T-helper 17 cell (primary cell): ENCODE results near the gene LEMD2. TPM values are rescaled to one million over a fixed set of nuclear protein-coding genes. Genes with fewer than 3 reads are reported as not detected.

Source experiments
- ATAC-seq: fragments of 150-1000 bp; cut with Tn5 transposase; 2 replicates; pipeline ENCODE4 v1.10.0; 2021; ENCODE audit warnings: mild to moderate bottlenecking, moderate library complexity
- DNase-seq, 3 donors: peaks; one replicate each; pipeline versions ENCODE4 v3.0.0 to v3.0.0-alpha.2; 2020 to 2021
- H3K9me3 ChIP-seq: one replicate; pipeline ENCODE4 v1.7.0; 2013; ENCODE audit warnings: low read length, mild to moderate bottlenecking; ENCODE audit not compliant: control insufficient read depth, poor library complexity, severe bottlenecking
- H3K27ac Mint-ChIP-seq: one replicate; pipeline ENCODE4 v1.8.0; 2022; ENCODE audit warnings: mild to moderate bottlenecking, moderate library complexity, mixed read lengths
- H3K27me3 Mint-ChIP-seq: one replicate; pipeline ENCODE4 v1.8.0; 2022; ENCODE audit warnings: mixed read lengths
- H3K36me3 Mint-ChIP-seq: one replicate; pipeline ENCODE4 v1.8.0; 2022; ENCODE audit warnings: low read depth, mixed read lengths
- H3K4me1 Mint-ChIP-seq: one replicate; pipeline ENCODE4 v1.8.0; 2022; ENCODE audit warnings: mild to moderate bottlenecking, mixed read lengths
- H3K4me3 Mint-ChIP-seq: one replicate; pipeline ENCODE4 v1.8.0; 2022; ENCODE audit warnings: mild to moderate bottlenecking, moderate library complexity, mixed read lengths
- total RNA-seq, 4 donors: library from RNA in 2 of 4; stranded (reverse) in 2 of 4; gene quantifications; one replicate each; pipeline ENCODE4 v1.2.3 and lab custom pipeline; 2022 to 2026

LEMD2 gene
- total RNA-seq, 2 donors from 2014 or later: 101 to 120 TPM

DNA sequence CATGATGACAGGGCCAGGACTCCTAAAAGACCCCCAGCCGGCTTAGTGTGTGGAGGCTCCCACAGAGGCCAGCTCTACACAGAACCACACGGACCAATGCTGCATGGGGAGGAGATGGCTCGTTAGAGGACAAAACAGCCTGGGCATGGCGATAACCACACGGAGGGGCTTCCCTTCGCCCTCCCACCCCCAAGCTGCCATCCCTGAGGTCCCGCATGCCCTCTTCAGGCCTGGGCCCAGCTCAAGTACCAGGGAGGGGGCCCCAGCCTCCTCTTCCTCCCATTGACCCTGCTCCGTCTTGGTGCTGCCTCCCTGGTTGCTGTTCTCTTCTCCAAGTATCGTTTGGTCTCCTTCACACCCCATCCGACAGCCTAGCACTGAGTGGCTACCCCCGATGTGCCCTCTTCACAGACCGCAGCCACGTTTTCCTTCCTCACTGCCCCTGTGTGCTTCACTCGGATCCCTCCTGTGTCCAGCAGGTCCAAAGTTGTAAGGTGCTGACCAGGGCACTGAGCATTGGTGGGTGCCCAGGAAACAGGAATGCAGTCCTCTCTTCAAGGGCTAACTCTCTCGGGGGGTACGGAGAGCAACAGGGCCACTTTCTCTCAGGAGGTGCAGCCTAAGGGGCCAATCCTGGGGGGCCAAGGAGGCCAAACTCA lies 24.4 kb upstream of the LEMD2 start:
- no peak for ATAC-seq
- Mint-ChIP-seq H3K4me3 (no peak overlapping the region), H3K4me1 (peaks cover 3% of the 10 kb centered on the region), H3K36me3 (peaks cover 3% of the 10 kb centered on the region), H3K27ac (no peak overlapping the region), H3K27me3 (peaks cover 63% of the 10 kb centered on the region)
- no peak for DNase-seq
- no peaks in the 10 kb centered on the region for H3K9me3 ChIP-seq

DNA sequence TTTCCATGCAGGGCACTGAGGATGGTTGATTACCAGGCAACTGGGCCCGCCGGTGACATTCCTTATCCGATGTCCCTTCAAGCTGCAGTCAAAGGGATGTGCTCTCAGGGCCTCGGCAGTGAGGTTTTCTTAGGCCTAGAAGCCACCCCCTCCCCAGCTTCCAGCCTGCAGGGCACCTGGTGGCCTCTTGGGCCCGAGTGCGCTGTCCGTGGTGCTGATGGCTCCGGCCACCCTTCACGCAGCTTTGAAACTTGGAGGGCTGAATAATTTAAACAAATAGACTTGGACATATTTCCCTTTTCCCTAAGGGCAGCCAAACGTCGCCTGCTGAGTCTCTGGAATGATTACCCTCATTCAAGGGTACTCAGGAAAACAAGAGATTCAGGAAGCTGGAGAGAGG lies 23.7 kb upstream of the LEMD2 start:
- ATAC-seq: no peak
- Mint-ChIP-seq H3K27ac (no peak overlapping the region), H3K36me3 (peaks cover 3% of the 10 kb centered on the region), H3K4me1 (peaks cover 10% of the 10 kb centered on the region), H3K4me3 (no peak overlapping the region), H3K27me3 (peaks cover 68% of the 10 kb centered on the region)
- peak in 1 of 3 donors; percentile 9 for DNase-seq
- no peaks in the 10 kb centered on the region for H3K9me3 ChIP-seq

DNA sequence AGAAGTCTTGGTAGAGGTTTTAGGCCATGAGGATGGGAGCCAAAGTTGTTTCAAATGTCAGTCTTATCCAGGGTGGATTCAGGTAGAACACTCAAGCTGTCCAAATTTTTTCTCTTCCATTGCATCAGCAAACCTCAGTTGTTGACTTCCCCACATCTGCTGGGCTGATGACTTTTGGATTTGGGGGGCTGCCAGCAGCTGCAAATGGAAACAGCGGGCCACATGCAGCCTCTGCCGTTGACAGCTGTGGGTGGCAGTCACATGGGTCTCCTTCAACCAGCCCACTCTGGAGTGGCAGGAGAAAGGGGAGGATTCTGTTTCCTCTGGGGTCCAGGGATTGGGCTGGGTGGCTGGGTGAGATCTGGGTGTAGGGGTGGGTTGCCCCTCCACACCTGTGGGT lies 20.7 kb upstream of the LEMD2 start:
- peaks cover 14% of the 10 kb centered on the region for H3K4me1 Mint-ChIP-seq
- no peak overlapping the region for H3K4me3 Mint-ChIP-seq
- ATAC-seq (no peak), DNase-seq (no peak)
- H3K36me3 Mint-ChIP-seq: no peaks in the 10 kb centered on the region
- no peaks in the 10 kb centered on the region for H3K9me3 ChIP-seq
- H3K27ac Mint-ChIP-seq: no peak overlapping the region
- peaks cover 68% of the 10 kb centered on the region for H3K27me3 Mint-ChIP-seq

- no peaks in the 10 kb centered on the region for H3K9me3 ChIP-seq
- Mint-ChIP-seq H3K27me3 (peaks cover 72% of the 10 kb centered on the region), H3K27ac (no peak overlapping the region), H3K4me1 (peaks cover 14% of the 10 kb centered on the region), H3K4me3 (no peak overlapping the region), H3K36me3 (no peaks in the 10 kb centered on the region)
- no peak for DNase-seq
- no peak for ATAC-seq
Measured at GRCh38 chr6:33808641-33809180, 19.8 kb upstream of the LEMD2 start.

DNA sequence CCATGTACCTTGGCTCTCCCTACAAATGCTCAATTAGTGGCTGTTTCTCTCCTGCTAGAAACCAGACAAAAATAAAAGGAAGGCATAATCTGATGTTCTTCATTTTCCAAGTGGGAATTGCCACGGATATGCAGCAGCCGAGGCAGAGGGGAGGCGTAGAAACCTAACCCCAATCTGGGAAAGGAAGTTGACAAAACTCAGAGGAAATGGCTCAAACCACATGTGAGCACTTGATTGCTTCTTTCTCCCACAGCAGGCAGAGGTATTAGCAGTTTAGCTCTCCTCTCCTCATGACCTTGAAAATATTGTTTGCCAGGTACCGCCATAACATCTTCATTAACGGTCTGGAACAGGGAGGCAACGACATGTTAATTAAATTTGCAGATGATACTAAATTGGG lies 18.7 kb upstream of the LEMD2 start:
- Mint-ChIP-seq H3K36me3 (no peaks in the 10 kb centered on the region), H3K27ac (no peak overlapping the region), H3K27me3 (peaks cover 64% of the 10 kb centered on the region), H3K4me1 (peaks cover 13% of the 10 kb centered on the region), H3K4me3 (peak overlapping the region; percentile 69)
- ATAC-seq (no peak), DNase-seq (no peak)
- no peaks in the 10 kb centered on the region for H3K9me3 ChIP-seq

GRCh38 chr6:33806841-33807240 lies 17.9 kb upstream of the LEMD2 start:
- no peaks in the 10 kb centered on the region for H3K9me3 ChIP-seq
- H3K27ac Mint-ChIP-seq: no peak overlapping the region
- no peak overlapping the region for H3K4me3 Mint-ChIP-seq
- peaks cover 56% of the 10 kb centered on the region for H3K27me3 Mint-ChIP-seq
- H3K4me1 Mint-ChIP-seq: peaks cover 13% of the 10 kb centered on the region
- no peaks in the 10 kb centered on the region for H3K36me3 Mint-ChIP-seq
- ATAC-seq (no peak), DNase-seq (no peak)

GRCh38 chr6:33803571-33804053 lies 14.7 kb upstream of the LEMD2 start, which contains the start of gene MLN:
TSS of gene MLN (minus strand) at chr6:33804003. CDS start at chr6:33801163, 2,840 bp downstream.
- Mint-ChIP-seq H3K27me3 (peaks cover 38% of the 10 kb centered on the region), H3K4me1 (peaks cover 13% of the 10 kb centered on the region), H3K4me3 (no peak within 1 kb of the TSS), H3K27ac (no peak within 1 kb of the TSS), H3K36me3 (no peaks in the 10 kb centered on the region)
- ATAC-seq (no peak), DNase-seq (no peak)
- no peaks in the 10 kb centered on the region for H3K9me3 ChIP-seq

GRCh38 chr6:33802186-33802958 lies 13.4 kb upstream of the LEMD2 start:
- no peaks in the 10 kb centered on the region for H3K9me3 ChIP-seq
- ATAC-seq: no peak
- Mint-ChIP-seq H3K27ac (no peak overlapping the region), H3K4me3 (no peak overlapping the region), H3K36me3 (peaks cover 4% of the 10 kb centered on the region), H3K4me1 (peaks cover 9% of the 10 kb centered on the region), H3K27me3 (peaks cover 42% of the 10 kb centered on the region)
- DNase-seq: no peak

- DNase-seq: no peak
- H3K9me3 ChIP-seq: no peaks in the 10 kb centered on the region
- ATAC-seq: no peak
- Mint-ChIP-seq H3K4me3 (no peak overlapping the region), H3K27me3 (peaks cover 46% of the 10 kb centered on the region), H3K36me3 (peaks cover 6% of the 10 kb centered on the region), H3K27ac (no peak overlapping the region), H3K4me1 (peaks cover 10% of the 10 kb centered on the region)
Measured at GRCh38 chr6:33801611-33802010, 12.7 kb upstream of the LEMD2 start.

- no peak overlapping the region for H3K27ac Mint-ChIP-seq
- no peak overlapping the region for H3K4me3 Mint-ChIP-seq
- ATAC-seq: no peak
- DNase-seq: no peak
- H3K9me3 ChIP-seq: no peaks in the 10 kb centered on the region
- peaks cover 6% of the 10 kb centered on the region for H3K36me3 Mint-ChIP-seq
- H3K4me1 Mint-ChIP-seq: peaks cover 10% of the 10 kb centered on the region
- H3K27me3 Mint-ChIP-seq: peaks cover 46% of the 10 kb centered on the region
Measured at GRCh38 chr6:33800248-33800969, 11.5 kb upstream of the LEMD2 start.

DNA sequence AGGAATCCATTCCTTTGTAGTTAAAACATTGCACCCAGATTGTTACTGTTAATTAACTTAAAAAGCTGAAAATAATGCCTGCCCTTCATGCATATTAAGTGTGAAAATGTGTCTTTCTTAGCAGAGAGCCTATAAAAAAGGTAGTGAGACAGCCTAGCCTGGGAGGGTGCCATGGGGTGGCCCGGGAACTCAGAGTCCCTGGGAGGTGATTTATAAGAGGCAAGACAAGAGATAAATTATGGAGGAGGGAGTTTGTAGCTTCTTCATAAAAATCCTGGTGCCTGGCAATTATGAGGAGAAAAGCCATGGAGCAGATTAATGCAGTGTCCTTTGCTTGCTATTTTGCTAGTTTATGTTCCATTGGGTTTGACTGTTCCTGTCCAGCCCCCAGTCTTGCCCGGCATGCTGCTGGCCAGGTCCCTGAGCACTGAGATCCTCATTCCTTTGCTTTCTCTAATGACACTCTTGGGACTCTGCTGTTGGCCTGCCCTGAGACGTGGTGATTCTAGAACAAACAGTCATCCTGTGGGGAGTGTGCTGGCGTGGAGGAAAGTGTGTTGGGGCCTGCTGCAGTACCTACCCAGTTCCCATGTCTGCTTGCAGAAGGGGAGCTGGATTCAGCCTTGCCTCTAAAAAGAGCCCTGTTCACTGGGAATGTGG lies 10.7 kb upstream of the LEMD2 start:
- H3K9me3 ChIP-seq: no peaks in the 10 kb centered on the region
- H3K4me3 Mint-ChIP-seq: no peak overlapping the region
- H3K27me3 Mint-ChIP-seq: peaks cover 37% of the 10 kb centered on the region
- peaks cover 10% of the 10 kb centered on the region for H3K4me1 Mint-ChIP-seq
- ATAC-seq: no peak
- DNase-seq: no peak
- H3K27ac Mint-ChIP-seq: no peak overlapping the region
- peaks cover 6% of the 10 kb centered on the region for H3K36me3 Mint-ChIP-seq

DNA sequence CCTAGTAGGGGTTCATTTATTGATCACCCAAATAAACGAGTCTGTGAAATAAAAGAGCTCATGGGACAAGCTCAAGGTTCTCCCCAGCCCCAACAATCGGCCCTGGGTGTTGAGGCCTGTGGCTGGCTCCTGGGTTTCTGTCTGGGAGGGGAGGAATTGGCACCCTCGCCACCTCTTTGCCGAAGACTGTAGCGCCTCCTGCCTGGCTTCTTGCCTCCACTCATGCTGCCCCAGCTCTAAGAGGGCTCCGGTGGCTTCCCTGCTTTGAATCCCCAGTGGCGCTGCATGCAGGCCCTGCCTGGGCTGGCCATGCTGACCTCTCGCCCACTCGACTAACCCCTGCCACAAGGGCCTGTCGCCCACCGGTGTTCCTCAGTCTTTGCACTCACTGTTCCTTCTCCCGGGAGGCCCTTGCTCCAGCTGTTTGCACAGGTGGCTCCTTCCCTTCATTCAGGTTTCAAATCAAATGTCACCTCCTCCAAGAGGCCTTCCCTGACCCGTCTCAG lies 9.5 kb upstream of the LEMD2 start:
- ATAC-seq (no peak), DNase-seq (no peak)
- peaks cover 6% of the 10 kb centered on the region for H3K36me3 Mint-ChIP-seq
- no peaks in the 10 kb centered on the region for H3K9me3 ChIP-seq
- peaks cover 10% of the 10 kb centered on the region for H3K4me1 Mint-ChIP-seq
- H3K4me3 Mint-ChIP-seq: no peak overlapping the region
- H3K27me3 Mint-ChIP-seq: peaks cover 33% of the 10 kb centered on the region
- H3K27ac Mint-ChIP-seq: peak overlapping the region; percentile 43
